NB4 (cell line): Measurements from ENCODE around the gene MAN2A2.

ENCODE experiments used
- POLR2A ChIP-seq: IDR thresholded peaks from 2 replicates; pipeline ENCODE4 v1.6.1; 2011; ENCODE audit warnings: mild to moderate bottlenecking; ENCODE audit not compliant: insufficient read length; ENCODE audit errors: extremely low read depth
- TF ChIP-seq, protein P1 (sequence below): IDR thresholded peaks from one replicate; pipeline ENCODE4 v1.5.1; 2012; ENCODE audit warnings: low read depth, low read length

DNA sequence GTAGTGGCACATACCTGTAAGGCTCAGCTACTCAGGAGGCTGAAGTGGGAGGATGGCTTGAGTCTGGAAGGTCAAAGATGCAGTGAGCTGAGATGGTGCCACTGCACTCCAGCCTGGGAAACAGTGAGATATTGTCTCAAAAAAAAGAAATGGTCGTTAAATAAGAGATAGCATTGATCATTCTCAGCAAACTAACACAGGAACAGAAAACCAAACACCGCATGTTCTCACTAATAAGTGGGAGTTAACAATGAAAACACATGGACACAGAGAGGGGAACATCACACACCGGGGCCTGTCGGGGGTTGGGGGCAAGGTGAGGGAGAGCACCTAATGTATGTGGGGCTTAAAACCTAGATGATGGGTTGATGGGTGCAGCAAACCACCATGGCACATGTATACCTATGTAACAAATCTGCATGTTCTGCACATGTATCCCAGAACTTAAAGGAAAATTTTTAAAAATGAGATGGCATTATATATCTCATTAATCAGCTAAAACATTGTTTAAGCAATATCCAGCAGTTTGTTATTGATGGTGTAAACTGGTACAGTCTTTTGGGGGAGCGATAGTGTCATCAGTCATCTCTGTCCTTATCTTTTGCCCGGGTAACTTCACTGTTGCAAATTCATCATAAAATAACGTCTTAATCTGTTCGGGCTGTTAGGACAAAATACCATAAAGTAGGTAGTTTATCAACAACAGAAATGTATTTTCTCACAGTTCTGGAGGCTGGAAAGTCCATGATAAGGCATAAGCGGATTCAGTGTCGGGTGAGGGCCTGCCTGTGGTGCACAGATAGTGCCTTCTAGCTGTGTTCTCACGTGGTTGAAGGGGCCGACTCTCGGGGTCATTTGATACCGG, 1.7 kb upstream of the MAN2A2 start:
- no peak for TF ChIP-seq POLR2A
- TF ChIP-seq, protein P1, sequence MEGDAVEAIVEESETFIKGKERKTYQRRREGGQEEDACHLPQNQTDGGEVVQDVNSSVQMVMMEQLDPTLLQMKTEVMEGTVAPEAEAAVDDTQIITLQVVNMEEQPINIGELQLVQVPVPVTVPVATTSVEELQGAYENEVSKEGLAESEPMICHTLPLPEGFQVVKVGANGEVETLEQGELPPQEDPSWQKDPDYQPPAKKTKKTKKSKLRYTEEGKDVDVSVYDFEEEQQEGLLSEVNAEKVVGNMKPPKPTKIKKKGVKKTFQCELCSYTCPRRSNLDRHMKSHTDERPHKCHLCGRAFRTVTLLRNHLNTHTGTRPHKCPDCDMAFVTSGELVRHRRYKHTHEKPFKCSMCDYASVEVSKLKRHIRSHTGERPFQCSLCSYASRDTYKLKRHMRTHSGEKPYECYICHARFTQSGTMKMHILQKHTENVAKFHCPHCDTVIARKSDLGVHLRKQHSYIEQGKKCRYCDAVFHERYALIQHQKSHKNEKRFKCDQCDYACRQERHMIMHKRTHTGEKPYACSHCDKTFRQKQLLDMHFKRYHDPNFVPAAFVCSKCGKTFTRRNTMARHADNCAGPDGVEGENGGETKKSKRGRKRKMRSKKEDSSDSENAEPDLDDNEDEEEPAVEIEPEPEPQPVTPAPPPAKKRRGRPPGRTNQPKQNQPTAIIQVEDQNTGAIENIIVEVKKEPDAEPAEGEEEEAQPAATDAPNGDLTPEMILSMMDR = no peak
